Measurements from ENCODE around the gene KPTN. TPM values are rescaled to one million over a fixed set of nuclear protein-coding genes. Genes with fewer than 3 reads are reported as not detected.

The KPTN gene
- total and polyA plus RNA-seq, 2 of the 13 experiments (the other 11 are each of a cell fraction or from before 2014, with no cell fraction given): 9.1 to 13.3 TPM

DNA sequence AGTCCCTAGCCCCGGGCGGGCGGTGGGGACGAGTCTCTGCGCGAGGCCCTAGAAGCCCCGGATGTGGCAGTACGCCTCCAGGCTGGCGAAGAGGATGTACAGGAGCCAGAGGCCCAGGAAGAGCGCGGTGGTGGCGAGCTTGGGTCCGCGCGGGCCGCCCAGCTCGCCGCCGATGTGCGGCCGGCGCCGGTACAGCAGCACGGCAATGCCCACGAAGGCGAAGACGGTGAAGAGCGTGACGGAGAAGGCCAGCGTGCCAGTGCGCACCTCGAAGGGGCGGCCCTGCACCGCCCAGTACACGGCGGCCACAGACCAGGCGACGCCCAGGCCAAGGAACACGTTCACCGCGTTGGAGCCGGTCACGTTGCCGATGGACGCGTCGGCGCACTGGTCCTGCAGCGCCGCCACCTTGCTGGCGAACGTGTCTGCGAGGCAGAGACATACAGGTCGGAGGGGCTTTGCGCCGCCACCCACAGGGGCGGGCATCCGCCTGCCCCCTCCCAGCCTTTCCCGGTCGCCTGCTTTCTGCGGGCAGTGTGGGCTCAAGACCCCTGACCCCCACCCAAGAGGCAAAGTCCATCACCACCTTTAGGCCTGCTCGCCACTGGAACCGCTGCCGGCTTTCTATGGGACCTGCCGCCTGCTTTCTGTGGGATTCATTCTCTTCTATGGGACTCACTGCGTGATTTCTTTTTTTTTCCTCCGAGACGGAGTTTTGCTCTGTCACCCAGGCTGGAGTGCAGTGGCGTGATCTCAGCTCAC is 53.8 kb downstream of the KPTN start (continued):
- TF ChIP-seq, protein P1, sequence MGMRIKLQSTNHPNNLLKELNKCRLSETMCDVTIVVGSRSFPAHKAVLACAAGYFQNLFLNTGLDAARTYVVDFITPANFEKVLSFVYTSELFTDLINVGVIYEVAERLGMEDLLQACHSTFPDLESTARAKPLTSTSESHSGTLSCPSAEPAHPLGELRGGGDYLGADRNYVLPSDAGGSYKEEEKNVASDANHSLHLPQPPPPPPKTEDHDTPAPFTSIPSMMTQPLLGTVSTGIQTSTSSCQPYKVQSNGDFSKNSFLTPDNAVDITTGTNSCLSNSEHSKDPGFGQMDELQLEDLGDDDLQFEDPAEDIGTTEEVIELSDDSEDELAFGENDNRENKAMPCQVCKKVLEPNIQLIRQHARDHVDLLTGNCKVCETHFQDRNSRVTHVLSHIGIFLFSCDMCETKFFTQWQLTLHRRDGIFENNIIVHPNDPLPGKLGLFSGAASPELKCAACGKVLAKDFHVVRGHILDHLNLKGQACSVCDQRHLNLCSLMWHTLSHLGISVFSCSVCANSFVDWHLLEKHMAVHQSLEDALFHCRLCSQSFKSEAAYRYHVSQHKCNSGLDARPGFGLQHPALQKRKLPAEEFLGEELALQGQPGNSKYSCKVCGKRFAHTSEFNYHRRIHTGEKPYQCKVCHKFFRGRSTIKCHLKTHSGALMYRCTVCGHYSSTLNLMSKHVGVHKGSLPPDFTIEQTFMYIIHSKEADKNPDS (CRISPR knock-in tag; IDR thresholded peaks at IDR 0.05): peak; percentile 23; the same call in 1 of the 2 replicates
- TF ChIP-seq NCOA2 (CRISPR knock-in tag; IDR thresholded peaks at IDR 0.05) (no peak), ZNF468 (CRISPR knock-in tag; IDR thresholded peaks at IDR 0.05) (0 out of 2 replicates have a peak, but pooled peaks have one; percentile 59), EP300 (IDR thresholded peaks at IDR 0.05; ENCODE audit: low read depth in 2 of 2, low read length in 2 of 2) (no peak), EP300 (CRISPR knock-in tag; IDR thresholded peaks at IDR 0.05; ENCODE audit: borderline replicate concordance) (no peak), NFRKB (IDR thresholded peaks at IDR 0.05) (no peak), ZBTB7B (CRISPR knock-in tag; IDR thresholded peaks at IDR 0.05) (0 out of 2 replicates have a peak, but pooled peaks have one; percentile 41), HOXD1 (CRISPR knock-in tag; IDR thresholded peaks at IDR 0.05) (0 out of 2 replicates have a peak, but pooled peaks have one; percentile 29), ZNF713 (CRISPR knock-in tag; IDR thresholded peaks at IDR 0.05) (0 out of 2 replicates have a peak, but pooled peaks have one; percentile 76), ATF7-NPFF (CRISPR knock-in tag; IDR thresholded peaks at IDR 0.05; ENCODE audit: low read depth) (peak; percentile 86; the same call in 1 of the 2 replicates), KAT7 (CRISPR knock-in tag; IDR thresholded peaks at IDR 0.05; ENCODE audit: borderline replicate concordance) (no peak), KLF15 (CRISPR knock-in tag; IDR thresholded peaks at IDR 0.05; ENCODE audit: borderline replicate concordance) (peak; percentile 79; the same call in 1 of the 2 replicates), MYC (CRISPR knock-in tag; IDR thresholded peaks at IDR 0.05; ENCODE audit: borderline replicate concordance) (peak; percentile 74), TOPORS (CRISPR knock-in tag; IDR thresholded peaks at IDR 0.05) (0 out of 2 replicates have a peak, but pooled peaks have one; percentile 26), CENPT (CRISPR knock-in tag; IDR thresholded peaks at IDR 0.05; ENCODE audit: low read depth) (peak; percentile 87; the same call in 1 of the 2 replicates), NFKB2 (CRISPR knock-in tag; IDR thresholded peaks at IDR 0.05; ENCODE audit: borderline replicate concordance) (peak; percentile 76; the same call in 1 of the 2 replicates), ZNF501 (CRISPR knock-in tag; IDR thresholded peaks at IDR 0.05) (peak; percentile 52), KLF16 (CRISPR knock-in tag; IDR thresholded peaks at IDR 0.05) (0 out of 4 replicates have a peak, but pooled peaks of 1 of the 2 experiments have one; percentile 49)
- TF ChIP-seq, protein P2, sequence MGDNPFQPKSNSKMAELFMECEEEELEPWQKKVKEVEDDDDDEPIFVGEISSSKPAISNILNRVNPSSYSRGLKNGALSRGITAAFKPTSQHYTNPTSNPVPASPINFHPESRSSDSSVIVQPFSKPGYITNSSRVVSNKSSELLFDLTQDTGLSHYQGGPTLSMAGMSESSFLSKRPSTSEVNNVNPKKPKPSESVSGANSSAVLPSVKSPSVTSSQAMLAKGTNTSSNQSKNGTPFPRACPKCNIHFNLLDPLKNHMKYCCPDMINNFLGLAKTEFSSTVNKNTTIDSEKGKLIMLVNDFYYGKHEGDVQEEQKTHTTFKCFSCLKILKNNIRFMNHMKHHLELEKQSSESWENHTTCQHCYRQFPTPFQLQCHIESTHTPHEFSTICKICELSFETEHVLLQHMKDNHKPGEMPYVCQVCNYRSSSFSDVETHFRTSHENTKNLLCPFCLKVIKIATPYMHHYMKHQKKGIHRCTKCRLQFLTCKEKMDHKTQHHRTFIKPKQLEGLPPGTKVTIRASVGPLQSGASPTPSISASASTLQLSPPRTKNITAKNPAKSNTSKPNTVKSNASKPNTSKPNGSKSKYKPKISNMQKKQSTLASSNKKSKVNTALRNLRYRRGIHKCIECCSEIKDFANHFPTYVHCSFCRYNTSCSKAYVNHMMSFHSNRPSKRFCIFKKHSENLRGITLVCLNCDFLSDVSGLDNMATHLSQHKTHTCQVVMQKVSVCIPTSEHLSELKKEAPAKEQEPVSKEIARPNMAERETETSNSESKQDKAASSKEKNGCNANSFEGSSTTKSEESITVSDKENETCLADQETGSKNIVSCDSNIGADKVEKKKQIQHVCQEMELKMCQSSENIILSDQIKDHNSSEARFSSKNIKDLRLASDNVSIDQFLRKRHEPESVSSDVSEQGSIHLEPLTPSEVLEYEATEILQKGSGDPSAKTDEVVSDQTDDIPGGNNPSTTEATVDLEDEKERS (CRISPR knock-in tag; IDR thresholded peaks at IDR 0.05): no peak; the same call in 1 of the 2 replicates
- TF ChIP-seq, protein P3, sequence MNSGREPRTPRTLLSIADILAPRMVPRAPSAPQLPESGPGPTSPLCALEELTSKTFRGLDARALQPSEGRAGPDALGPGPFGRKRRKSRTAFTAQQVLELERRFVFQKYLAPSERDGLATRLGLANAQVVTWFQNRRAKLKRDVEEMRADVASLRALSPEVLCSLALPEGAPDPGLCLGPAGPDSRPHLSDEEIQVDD (CRISPR knock-in tag; IDR thresholded peaks at IDR 0.05; ENCODE audit: borderline replicate concordance): peak; percentile 85; the same call in 1 of the 2 replicates
- TF ChIP-seq, protein P4, sequence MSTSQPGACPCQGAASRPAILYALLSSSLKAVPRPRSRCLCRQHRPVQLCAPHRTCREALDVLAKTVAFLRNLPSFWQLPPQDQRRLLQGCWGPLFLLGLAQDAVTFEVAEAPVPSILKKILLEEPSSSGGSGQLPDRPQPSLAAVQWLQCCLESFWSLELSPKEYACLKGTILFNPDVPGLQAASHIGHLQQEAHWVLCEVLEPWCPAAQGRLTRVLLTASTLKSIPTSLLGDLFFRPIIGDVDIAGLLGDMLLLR (CRISPR knock-in tag; IDR thresholded peaks at IDR 0.05): 0 out of 2 replicates have a peak, but pooled peaks have one; percentile 37
- TF ChIP-seq, protein P5, sequence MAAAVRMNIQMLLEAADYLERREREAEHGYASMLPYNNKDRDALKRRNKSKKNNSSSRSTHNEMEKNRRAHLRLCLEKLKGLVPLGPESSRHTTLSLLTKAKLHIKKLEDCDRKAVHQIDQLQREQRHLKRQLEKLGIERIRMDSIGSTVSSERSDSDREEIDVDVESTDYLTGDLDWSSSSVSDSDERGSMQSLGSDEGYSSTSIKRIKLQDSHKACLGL (CRISPR knock-in tag; IDR thresholded peaks at IDR 0.05): peak; percentile 90
